Motor neuron (in vitro differentiated cells): Measurements from ENCODE around the gene MAGI1. TPM values are rescaled to one million over a fixed set of nuclear protein-coding genes. Genes with fewer than 3 reads are reported as not detected.

ENCODE experiments used
- ATAC-seq, 8 experiments: fragments of 200-7000 bp; cut with Tn5 transposase; replicated peaks in 6 of 8; 2 replicates each; pipeline ENCODE4 v1.8.0; 2021; ENCODE audit warnings: mild to moderate bottlenecking in 8 of 8, moderate library complexity in 8 of 8
- H3K27ac ChIP-seq, 2 donors: fragments of 250-450 bp; sonication (Bioruptor Pico); 2 replicates each; pipeline ENCODE4 v1.9.0; 2021; ENCODE audit warnings: antibody characterized with exemption in 2 of 2, mild to moderate bottlenecking in 2 of 2, moderate library complexity in 1 of 2
- H3K4me1 ChIP-seq, 2 donors: fragments of 250-450 bp; sonication (Bioruptor Pico); replicated peaks in 1 of 2; 2 replicates each; pipeline ENCODE4 v1.6.1; 2021; ENCODE audit warnings: antibody characterized with exemption in 2 of 2, mild to moderate bottlenecking in 2 of 2, moderate library complexity in 1 of 2
- H3K4me3 ChIP-seq, 5 donors: fragments of 250-450 bp; sonication (Bioruptor Pico); 2 replicates each; pipeline ENCODE4 v1.9.0; 2021; ENCODE audit warnings: antibody characterized with exemption in 5 of 5, mild to moderate bottlenecking in 5 of 5, moderate library complexity in 4 of 5
- WGBS, 10 experiments: fragments of 450-650 bp; shearing (Covaris generic); methylation state at CpG; one replicate each; pipeline ENCODE4 v1.0.0; 2022; 5-methylcytosine and 5-hydroxymethylcytosine counted together
- in situ Hi-C, 9 experiments: fragments of 400-800 bp; cut with MboI; loops; one replicate each; pipeline ENCODE4 v1.15.0; 2021; ENCODE audit warnings: low sequenced_read_pairs in 9 of 9, low pct_unique_long_range_greater_than_20kb in 2 of 9; ENCODE audit not compliant: unreplicated experiment in 9 of 9
- total RNA-seq, 8 experiments: library from RNA; unstranded; fragments of 300-600 nt; gene quantifications; 2 replicates each; pipeline versions ENCODE4 v1.2.3 to v1.2.4, GENCODE V29; 2022

The MAGI1 gene
- total RNA-seq, 8 experiments from 2014 or later, result 25.3 to 66.3 (median 38.2) TPM

- Histone ChIP-seq H3K4me1 (no peaks in the 10 kb centered on the region), H3K27ac (no peak overlapping the region), H3K4me3 (no peak overlapping the region)
- 72 to 100% (median 85%) methylated on average over 1 to 2 of the region's 2 CpGs; no CpG with 5 or more reads in 4 of the 10 experiments for WGBS, 10 experiments
- in situ Hi-C loops, result no loop called here
- no peak for ATAC-seq
Measured at GRCh38 chr3:65376426-65376825, 662.3 kb downstream of the MAGI1 start.

DNA sequence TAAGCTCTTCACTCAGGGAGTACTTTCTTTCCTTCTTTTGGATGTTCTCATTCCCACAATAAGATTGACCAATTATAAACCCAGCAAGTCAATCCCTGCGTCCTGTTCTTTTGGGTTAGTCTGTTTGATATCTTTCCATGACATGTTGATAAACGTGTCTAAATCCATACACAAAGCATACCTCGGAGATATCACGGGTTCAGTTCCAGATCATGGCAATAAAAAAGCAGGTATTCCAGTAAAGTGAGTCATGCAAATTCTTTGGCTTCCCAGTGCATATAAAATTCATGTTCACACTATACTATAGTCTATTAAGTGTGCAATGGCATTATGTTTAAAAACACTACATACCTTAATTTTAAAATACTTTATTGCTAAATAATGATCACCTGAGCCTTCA is 667.7 kb downstream of the MAGI1 start:
- no peak overlapping the region for H3K27ac ChIP-seq
- ATAC-seq, result no peak
- H3K4me1 ChIP-seq, result no peaks in the 10 kb centered on the region
- WGBS, 10 experiments, result 86 to 100% (median 96%) methylated on average over 1 to 4 of the region's 4 CpGs
- no peak overlapping the region for H3K4me3 ChIP-seq
- in situ Hi-C loops, result no loop called here

DNA sequence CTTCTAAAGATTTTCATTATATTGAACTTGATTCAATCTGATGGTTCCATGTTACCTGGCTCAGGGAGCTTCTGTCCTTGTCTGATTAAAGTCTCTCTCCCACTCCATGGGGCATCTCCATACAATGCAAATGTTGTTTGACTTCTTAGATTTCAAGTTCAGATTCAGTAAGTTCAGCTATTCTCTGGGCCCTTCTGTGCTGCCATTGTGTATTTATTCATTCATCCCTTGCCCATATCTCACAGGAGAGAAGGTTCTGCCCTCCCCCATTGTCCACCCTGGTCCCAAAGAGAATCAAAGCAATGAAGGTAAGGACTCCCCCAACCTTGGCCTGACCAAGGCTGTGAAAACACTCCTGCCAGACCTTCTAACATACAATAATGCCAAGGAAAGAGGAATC is 669.9 kb downstream of the MAGI1 start:
- ATAC-seq, result no peak
- in situ Hi-C loops, result no loop called here

DNA sequence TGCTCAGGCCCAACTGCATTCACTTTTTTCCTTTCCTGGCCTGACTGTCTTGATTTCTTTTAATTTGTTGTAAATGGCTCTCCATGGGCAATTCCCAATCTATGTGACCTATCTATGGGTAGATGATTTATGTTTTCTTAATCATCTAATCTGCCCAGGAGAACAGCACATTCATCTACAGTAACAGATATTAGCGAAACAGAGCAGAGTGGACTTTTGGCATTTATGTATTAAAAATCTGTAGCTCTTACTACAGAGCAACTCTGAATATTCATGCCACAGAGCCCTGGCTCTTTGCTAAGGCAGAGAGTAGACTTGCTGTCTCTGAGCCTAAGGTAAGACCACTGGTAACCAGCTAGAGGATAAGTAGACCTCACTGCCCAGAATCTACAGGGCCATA is 676.0 kb downstream of the MAGI1 start:
- in situ Hi-C loops, result no loop called here
- ATAC-seq, result peak in 5 of 8 experiments; percentile 7 to 77 (median 66)
- 43 to 100% (median 82%) methylated on average over 1 of the region's 1 CpG; no CpG with 5 or more reads in 3 of the 10 experiments for WGBS, 10 experiments
- H3K27ac ChIP-seq, result no peak overlapping the region
- H3K4me1 ChIP-seq, result peaks cover 0 to 10% of the 10 kb centered on the region in 2 donors
- H3K4me3 ChIP-seq, result no peak overlapping the region

More for the DNA sequence above, 669.9 kb downstream of the MAGI1 start:
- Histone ChIP-seq H3K27ac (no peak overlapping the region), H3K4me3 (no peak overlapping the region), H3K4me1 (no peaks in the 10 kb centered on the region)

DNA sequence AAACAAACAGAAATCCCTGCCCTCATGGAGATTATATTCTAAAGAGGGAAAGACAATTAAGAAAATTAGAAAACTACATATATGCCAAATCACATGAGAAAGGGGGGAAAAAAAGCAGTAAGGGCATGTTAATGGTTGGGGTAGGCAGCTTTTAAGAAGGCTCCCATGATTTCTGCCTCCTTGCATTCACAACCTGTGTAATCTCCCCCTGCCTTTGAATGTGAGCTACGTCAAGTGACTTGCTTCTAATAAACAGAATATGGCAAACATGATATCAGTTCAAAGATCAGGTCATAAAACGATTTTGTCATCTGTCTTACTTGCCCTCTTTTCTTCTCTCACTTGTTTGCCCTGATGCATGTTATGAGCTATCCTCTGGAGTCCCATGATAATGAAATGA is 677.3 kb downstream of the MAGI1 start:
- Histone ChIP-seq H3K27ac (no peak overlapping the region), H3K4me1 (peaks cover 0 to 10% of the 10 kb centered on the region in 2 donors), H3K4me3 (no peak overlapping the region)
- in situ Hi-C loops, result no loop called here
- ATAC-seq, result no peak
- WGBS, 10 experiments, result 0 to 100% (median 74%) methylated on average over 1 to 2 of the region's 2 CpGs

- Histone ChIP-seq H3K4me3 (no peak overlapping the region), H3K4me1 (peaks cover 0 to 5% of the 10 kb centered on the region in 2 donors), H3K27ac (no peak overlapping the region)
- whole genome bisulfite sequencing, 10 experiments, result 25 to 96% (median 80%) methylated on average over 3 to 44 of the region's 74 CpGs; no CpG with 5 or more reads in 2 of the 10 experiments
- in situ Hi-C loops, result no loop called here
- peak in 1 of 8 experiments; percentile 65 for ATAC-seq
Measured at GRCh38 chr3:65356331-65357248, 682.1 kb downstream of the MAGI1 start.

GRCh38 chr3:65354880-65355279 is 683.8 kb downstream of the MAGI1 start:
- WGBS, 10 experiments, result 34 to 100% (median 88%) methylated on average over 1 to 4 of the region's 4 CpGs
- Histone ChIP-seq H3K4me3 (no peak overlapping the region), H3K27ac (no peak overlapping the region), H3K4me1 (peaks cover 0 to 11% of the 10 kb centered on the region in 2 donors)
- in situ Hi-C loops, result no loop called here
- ATAC-seq, result peak in 1 of 8 experiments; percentile 41

DNA sequence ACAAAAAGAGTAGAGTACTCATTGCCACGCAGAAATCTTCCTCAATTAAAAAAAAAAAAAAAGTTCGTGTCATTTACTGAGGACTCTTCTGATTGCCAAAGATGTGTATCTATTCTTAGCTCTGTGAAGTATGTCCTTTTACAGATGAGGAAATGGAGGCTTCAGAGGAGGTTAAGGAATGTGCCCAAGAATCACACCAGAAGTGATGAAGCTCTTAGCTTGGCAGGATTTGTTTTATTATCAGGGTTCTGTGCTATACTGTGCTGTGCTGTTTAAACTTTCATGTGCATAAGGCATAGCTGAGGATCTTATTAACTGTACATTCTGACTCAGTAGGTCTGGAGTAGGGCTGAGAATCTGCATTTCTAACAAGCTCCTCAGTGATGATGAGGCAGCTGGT is 685.8 kb downstream of the MAGI1 start:
- WGBS, 10 experiments, result 17 to 100% (median 91%) methylated on average over 1 to 2 of the region's 2 CpGs; no CpG with 5 or more reads in 1 of the 10 experiments
- peaks cover 0 to 11% of the 10 kb centered on the region in 2 donors for H3K4me1 ChIP-seq
- no peak for ATAC-seq
- no peak overlapping the region for H3K27ac ChIP-seq
- no peak overlapping the region for H3K4me3 ChIP-seq
- in situ Hi-C loops, result no loop called here

DNA sequence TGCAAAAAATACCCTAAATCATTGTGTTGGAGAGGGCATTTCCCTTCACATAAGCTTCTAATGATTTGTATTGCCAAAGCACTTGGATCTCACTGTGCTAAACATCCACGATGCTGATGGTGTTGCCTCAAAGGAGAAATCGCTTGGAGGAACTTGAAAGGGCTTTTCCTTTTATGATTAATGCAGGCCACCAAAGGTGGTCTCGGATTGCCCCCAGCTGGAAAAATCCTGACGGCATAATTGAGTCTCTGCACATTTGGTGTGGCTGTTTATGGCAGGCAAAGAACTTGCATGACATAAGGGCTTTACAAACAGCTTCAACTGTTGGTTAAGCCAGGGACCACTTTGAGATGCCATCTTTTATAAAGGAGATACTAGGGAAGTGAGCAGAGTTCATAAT is 687.0 kb downstream of the MAGI1 start:
- in situ Hi-C loops, result no loop called here
- 16 to 77% (median 42%) methylated on average over 1 to 4 of the region's 4 CpGs; no CpG with 5 or more reads in 2 of the 10 experiments for WGBS, 10 experiments
- no peak overlapping the region for H3K27ac ChIP-seq

DNA sequence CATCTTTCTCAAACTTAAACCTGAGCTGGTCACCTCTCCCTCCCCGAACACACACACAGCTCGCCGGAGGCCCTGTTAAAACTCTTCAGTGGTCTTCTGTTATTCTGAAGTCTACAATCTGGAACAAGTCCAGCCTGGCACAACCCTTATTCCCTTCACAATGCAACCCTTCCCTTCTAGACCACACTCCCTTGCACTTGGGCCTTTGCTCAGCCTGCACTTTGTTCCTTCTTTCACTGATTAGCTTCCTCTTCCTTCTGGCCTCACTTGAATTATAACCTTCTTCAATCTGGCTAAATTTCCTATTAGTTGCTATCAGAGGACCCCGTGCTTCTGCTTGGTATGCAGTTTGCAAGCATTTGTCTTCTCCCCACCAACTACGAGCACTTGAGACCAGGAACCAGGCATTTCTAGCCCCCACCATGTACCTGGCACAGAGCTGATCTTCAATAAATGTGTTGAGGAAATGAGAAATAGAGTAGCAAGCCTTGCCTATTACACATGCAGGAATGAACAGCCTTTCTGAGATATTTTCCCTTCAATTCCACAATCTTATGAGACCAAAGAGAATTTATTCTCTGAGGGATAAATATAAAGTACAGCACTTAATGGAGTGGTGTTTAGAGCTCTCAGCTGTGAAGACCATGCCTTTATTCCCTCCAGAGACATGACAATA is 687.8 kb downstream of the MAGI1 start:
- no peak for ATAC-seq

More for the DNA sequence above, 687.0 kb downstream of the MAGI1 start:
- Histone ChIP-seq H3K4me3 (no peak overlapping the region), H3K4me1 (peaks cover 0 to 11% of the 10 kb centered on the region in 2 donors)
- ATAC-seq, result peak in 4 of 8 experiments; percentile 9 to 41 (median 32)

GRCh38 chr3:65348398-65348995 is 690.2 kb downstream of the MAGI1 start:
- H3K4me1 ChIP-seq, result peaks cover 0 to 11% of the 10 kb centered on the region in 2 donors

More for the DNA sequence above, 687.8 kb downstream of the MAGI1 start:
- Histone ChIP-seq H3K27ac (no peak overlapping the region), H3K4me3 (no peak overlapping the region), H3K4me1 (peaks cover 0 to 11% of the 10 kb centered on the region in 2 donors)
- 60 to 100% (median 95%) methylated on average over 1 to 5 of the region's 5 CpGs for WGBS, 10 experiments
- in situ Hi-C loops, result no loop called here

DNA sequence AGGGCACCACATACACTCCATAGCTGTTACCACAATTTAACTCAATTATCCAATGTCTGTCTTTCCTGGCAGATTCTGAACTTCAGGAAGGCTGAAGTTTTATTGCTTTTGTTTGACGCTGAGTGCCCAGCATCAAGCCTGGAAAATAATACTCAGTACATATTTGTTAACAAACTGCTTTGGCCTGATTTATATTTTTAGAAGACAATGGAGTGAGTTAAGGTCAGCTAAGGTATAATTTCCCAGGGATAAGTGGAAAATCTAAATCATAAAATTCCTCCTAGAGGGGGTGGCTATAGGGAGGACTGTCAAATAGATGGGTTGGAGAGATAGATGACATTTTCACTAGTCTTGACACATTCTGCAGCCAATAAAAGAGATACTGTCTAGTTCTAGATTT is 691.6 kb downstream of the MAGI1 start:
- no peak overlapping the region for H3K4me3 ChIP-seq
- no peak overlapping the region for H3K27ac ChIP-seq
- WGBS, 10 experiments, result 57 to 100% (median 87%) methylated on average over 1 of the region's 1 CpG; no CpG with 5 or more reads in 4 of the 10 experiments
- ATAC-seq, result no peak
- peaks cover 0 to 11% of the 10 kb centered on the region in 2 donors for H3K4me1 ChIP-seq
- in situ Hi-C loops, result no loop called here

More at GRCh38 chr3:65348398-65348995, 690.2 kb downstream of the MAGI1 start:
- peak in 4 of 8 experiments; percentile 84 to 96 (median 94) for ATAC-seq
- 29 to 100% (median 77%) methylated on average over 1 to 8 of the region's 8 CpGs; no CpG with 5 or more reads in 2 of the 10 experiments for WGBS, 10 experiments
- Histone ChIP-seq H3K27ac (no peak overlapping the region), H3K4me3 (no peak overlapping the region)
- in situ Hi-C loops, result no loop called here

GRCh38 chr3:65344846-65345245 is 693.9 kb downstream of the MAGI1 start:
- in situ Hi-C loops, result no loop called here
- no peak for ATAC-seq

More at GRCh38 chr3:65344846-65345245, 693.9 kb downstream of the MAGI1 start:
- H3K27ac ChIP-seq, result no peak overlapping the region
- H3K4me1 ChIP-seq, result no peaks in the 10 kb centered on the region
- WGBS, 10 experiments, result 90 to 100% (median 96%) methylated on average over 2 of the region's 2 CpGs; no CpG with 5 or more reads in 6 of the 10 experiments
- H3K4me3 ChIP-seq, result no peak overlapping the region
